Measurements from ENCODE around the gene SPARC.
A peak's percentile ranks its signal among the peaks of the same experiment; 100 is the strongest.

Gene SPARC

DNA sequence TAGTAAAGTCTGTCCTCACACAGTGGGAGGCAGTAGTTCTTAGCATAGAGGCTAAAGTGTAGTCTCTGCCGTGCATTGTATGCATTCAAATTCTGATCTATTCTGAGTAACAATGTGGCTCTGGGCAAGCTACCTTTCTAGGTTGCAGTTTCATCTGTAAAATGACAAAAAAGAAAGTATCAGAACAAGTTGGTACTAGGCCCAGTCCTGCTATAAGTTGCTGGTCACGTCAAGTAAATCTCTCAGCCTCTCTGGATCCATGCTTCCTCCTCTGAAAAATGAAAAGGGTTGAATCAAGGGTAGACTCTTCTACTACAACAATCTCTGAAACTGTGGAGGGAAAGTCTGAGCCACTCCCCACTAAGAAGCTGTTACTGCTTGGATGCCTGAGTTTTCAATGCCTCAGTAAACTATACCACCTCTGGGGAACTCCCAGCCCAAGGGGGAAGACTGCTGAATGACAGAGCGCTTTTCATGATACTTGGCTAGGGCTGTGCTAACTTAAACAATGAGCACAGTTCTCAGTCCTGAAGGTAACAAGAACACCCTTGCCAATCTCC lies 34.5 kb upstream of the SPARC start:
- Histone ChIP-seq H3K9ac (no peak overlapping the region), H3K36me3 (ENCODE audit: control insufficient read depth, insufficient read depth, low read length) (no peaks in the 10 kb centered on the region), H2AFZ (no peak overlapping the region), H3K4me3 (ENCODE audit: low read depth, low read length) (no peak overlapping the region), H3K4me2 (ENCODE audit: low read length) (no peak overlapping the region), H3K27me3 (ENCODE audit: control insufficient read depth, insufficient read depth, low read length) (no peaks in the 10 kb centered on the region), H3K4me1 (peaks cover 8% of the 10 kb centered on the region), H3K79me2 (no peaks in the 10 kb centered on the region), H3K9me3 (ENCODE audit: control insufficient read depth, low read length) (no peaks in the 10 kb centered on the region), H3K27ac (no peak overlapping the region)
- TF ChIP-seq, protein P1, sequence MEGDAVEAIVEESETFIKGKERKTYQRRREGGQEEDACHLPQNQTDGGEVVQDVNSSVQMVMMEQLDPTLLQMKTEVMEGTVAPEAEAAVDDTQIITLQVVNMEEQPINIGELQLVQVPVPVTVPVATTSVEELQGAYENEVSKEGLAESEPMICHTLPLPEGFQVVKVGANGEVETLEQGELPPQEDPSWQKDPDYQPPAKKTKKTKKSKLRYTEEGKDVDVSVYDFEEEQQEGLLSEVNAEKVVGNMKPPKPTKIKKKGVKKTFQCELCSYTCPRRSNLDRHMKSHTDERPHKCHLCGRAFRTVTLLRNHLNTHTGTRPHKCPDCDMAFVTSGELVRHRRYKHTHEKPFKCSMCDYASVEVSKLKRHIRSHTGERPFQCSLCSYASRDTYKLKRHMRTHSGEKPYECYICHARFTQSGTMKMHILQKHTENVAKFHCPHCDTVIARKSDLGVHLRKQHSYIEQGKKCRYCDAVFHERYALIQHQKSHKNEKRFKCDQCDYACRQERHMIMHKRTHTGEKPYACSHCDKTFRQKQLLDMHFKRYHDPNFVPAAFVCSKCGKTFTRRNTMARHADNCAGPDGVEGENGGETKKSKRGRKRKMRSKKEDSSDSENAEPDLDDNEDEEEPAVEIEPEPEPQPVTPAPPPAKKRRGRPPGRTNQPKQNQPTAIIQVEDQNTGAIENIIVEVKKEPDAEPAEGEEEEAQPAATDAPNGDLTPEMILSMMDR (IDR thresholded peaks at IDR 0.05): no peak

DNA sequence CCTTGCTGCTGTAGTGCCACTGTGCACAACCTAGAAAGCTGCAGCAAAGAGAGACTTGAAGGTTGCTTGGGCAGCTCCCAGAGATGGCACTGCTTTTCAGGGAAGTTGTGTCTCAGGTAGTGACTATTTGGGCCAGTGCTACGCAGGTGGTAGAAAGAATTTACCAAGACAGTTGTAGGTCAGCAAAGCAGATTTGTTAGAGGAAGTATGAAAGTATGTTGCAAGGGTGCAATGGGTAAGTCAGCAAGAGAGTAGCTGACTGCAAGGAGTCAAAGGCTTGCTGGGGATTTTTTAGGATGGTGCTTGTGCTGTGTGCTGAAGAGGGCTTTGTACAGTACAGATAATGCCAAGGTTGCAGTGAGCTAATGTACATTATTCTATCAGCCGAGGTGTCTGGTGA lies 33.5 kb upstream of the SPARC start:
- Histone ChIP-seq H3K9ac (no peak overlapping the region), H2AFZ (no peak overlapping the region), H3K27ac (no peak overlapping the region), H3K4me1 (peaks cover 8% of the 10 kb centered on the region), H3K4me2 (ENCODE audit: low read length) (no peak overlapping the region), H3K79me2 (no peaks in the 10 kb centered on the region), H3K27me3 (ENCODE audit: control insufficient read depth, insufficient read depth, low read length) (no peaks in the 10 kb centered on the region), H3K9me3 (ENCODE audit: control insufficient read depth, low read length) (no peaks in the 10 kb centered on the region), H3K36me3 (ENCODE audit: control insufficient read depth, insufficient read depth, low read length) (no peaks in the 10 kb centered on the region), H3K4me3 (ENCODE audit: low read depth, low read length) (no peak overlapping the region)
- TF ChIP-seq, protein P1 (IDR thresholded peaks at IDR 0.05): no peak

DNA sequence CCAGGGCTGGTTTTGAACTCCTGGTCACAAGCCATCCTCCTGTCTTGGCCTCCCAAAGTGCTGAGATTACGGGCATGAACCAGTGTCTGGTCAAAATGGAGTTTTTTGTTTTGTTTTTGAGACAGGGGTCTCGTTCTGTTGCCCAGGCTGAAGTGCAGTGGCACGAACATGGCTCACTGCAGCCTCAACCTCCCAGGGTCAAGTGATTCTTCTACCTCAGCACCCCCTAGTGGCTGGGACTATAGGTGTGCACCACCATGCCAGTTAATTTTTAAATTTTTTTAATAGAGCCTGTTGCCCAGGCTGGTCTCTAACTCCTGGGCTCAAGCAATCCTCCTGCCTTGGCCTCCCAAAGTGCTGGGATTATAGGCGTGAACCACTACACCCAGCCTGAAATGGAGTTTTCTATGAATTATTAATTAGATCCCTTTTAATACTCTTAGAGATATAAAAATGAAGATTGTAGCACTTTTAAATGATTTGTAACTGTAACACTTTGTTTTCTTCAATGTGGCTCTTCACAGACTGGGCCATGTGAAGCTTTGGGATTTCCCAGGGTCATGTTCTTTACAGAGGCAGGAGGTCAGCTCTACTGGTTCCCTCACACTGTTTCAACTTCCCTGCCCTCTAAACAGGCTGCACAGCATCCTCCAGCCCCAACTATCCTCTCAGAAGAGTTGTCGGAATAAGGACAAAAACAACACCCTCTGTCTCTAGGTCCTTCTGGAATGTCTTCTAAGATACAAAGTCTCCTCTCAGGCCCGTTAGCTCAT lies 32.7 kb upstream of the SPARC start:
- Histone ChIP-seq H3K27me3 (ENCODE audit: control insufficient read depth, insufficient read depth, low read length) (no peaks in the 10 kb centered on the region), H3K36me3 (ENCODE audit: control insufficient read depth, insufficient read depth, low read length) (no peaks in the 10 kb centered on the region), H2AFZ (no peak overlapping the region), H3K27ac (no peak overlapping the region), H3K9ac (no peak overlapping the region), H3K4me2 (ENCODE audit: low read length) (no peak overlapping the region), H3K4me1 (peaks cover 8% of the 10 kb centered on the region), H3K9me3 (ENCODE audit: control insufficient read depth, low read length) (no peaks in the 10 kb centered on the region), H3K79me2 (no peaks in the 10 kb centered on the region), H3K4me3 (ENCODE audit: low read depth, low read length) (no peak overlapping the region)
- TF ChIP-seq, protein P1 (IDR thresholded peaks at IDR 0.05): peak; percentile 74

DNA sequence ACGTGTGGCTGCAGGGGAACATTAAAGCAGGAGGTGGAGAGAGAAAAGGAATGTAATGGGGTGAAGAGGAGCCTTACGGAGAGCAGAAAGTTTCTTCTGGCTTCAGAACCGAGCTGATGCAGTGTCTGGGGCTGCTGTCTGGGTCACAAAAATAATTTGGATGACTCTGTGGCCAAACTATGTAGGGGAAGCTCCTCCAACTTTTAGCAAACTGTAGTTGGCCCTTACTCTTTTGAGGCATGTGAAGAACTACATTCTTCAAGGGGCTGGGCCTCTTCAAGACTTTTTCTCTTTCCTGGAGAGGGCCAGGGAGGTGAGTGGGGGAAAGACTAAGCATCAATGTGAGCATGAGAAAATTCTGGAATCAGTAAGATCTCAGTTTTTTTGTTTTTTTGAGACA lies 31.9 kb upstream of the SPARC start:
- peaks cover 8% of the 10 kb centered on the region for H3K4me1 ChIP-seq
- TF ChIP-seq, protein P1 (IDR thresholded peaks at IDR 0.05): no peak
- peak overlapping the region; percentile 48 for H2AFZ ChIP-seq
- no peaks in the 10 kb centered on the region for H3K9me3 ChIP-seq (ENCODE audit: control insufficient read depth, low read length)
- H3K4me3 ChIP-seq (ENCODE audit: low read depth, low read length): no peak overlapping the region
- no peaks in the 10 kb centered on the region for H3K27me3 ChIP-seq (ENCODE audit: control insufficient read depth, insufficient read depth, low read length)
- H3K27ac ChIP-seq: no peak overlapping the region
- no peak overlapping the region for H3K9ac ChIP-seq
- no peaks in the 10 kb centered on the region for H3K79me2 ChIP-seq
- H3K4me2 ChIP-seq (ENCODE audit: low read length): no peak overlapping the region
- no peaks in the 10 kb centered on the region for H3K36me3 ChIP-seq (ENCODE audit: control insufficient read depth, insufficient read depth, low read length)

DNA sequence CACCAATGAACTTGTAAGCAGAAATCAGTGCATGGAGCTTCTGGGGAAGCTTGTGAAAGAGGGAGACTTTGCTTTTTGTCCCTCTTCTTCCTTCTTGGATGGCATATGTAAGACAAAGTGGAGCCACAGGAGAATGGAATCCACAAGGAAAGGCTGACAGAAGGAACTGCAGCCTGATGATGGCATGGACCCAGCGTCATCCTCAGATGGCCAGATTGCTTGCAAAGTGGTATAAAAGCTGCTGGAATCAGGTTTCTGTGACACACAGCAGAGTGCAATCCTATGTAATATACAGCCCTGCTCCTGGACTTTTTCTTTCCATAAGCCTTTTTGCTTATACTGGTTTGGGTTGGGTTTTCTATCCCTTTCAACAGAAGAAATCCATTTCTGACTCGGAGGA lies 31.4 kb upstream of the SPARC start:
- Histone ChIP-seq H3K79me2 (no peaks in the 10 kb centered on the region), H2AFZ (peak overlapping the region; percentile 48), H3K27me3 (ENCODE audit: control insufficient read depth, insufficient read depth, low read length) (no peaks in the 10 kb centered on the region), H3K9me3 (ENCODE audit: control insufficient read depth, low read length) (no peaks in the 10 kb centered on the region), H3K4me2 (ENCODE audit: low read length) (no peak overlapping the region), H3K27ac (no peak overlapping the region), H3K9ac (no peak overlapping the region), H3K4me1 (peaks cover 8% of the 10 kb centered on the region), H3K4me3 (ENCODE audit: low read depth, low read length) (no peak overlapping the region), H3K36me3 (ENCODE audit: control insufficient read depth, insufficient read depth, low read length) (no peaks in the 10 kb centered on the region)
- TF ChIP-seq, protein P1 (IDR thresholded peaks at IDR 0.05): no peak

Data from parathyroid adenoma (tissue), 2 donors.